ENCODE measurements around the gene GALNT10.

GRCh38 chr5:154400678-154401077 lies 210.1 kb downstream of the GALNT10 start:
- TF ChIP-seq CTCF (IDR thresholded peaks at IDR 0.05) (no peak), POLR2AphosphoS5 (IDR thresholded peaks at IDR 0.05) (no peak), POLR2A (IDR thresholded peaks at IDR 0.05) (no peak), EP300 (IDR thresholded peaks at IDR 0.05) (no peak)

Data from suprapubic skin (tissue), 4 donors.